HG03521 (cell line): ENCODE measurements around the gene FKBP9.
"Not testable (repeated sequence)": the region's sequence is repeated elsewhere in the genome, so short reads cannot be mapped to it uniquely, and the experiment has no call there.

Source experiments
- ATAC-seq: cut with Tn5 transposase; IDR thresholded peaks from one replicate; pipeline ENCODE4 v1.9.1; 2021; ENCODE audit warnings: mild to moderate bottlenecking, moderate library complexity; ENCODE audit not compliant: unreplicated experiment

Gene FKBP9

GRCh38 chr7:33003111-33003510, 45.9 kb downstream of the FKBP9 start:
- ATAC-seq: not testable (repeated sequence)

DNA sequence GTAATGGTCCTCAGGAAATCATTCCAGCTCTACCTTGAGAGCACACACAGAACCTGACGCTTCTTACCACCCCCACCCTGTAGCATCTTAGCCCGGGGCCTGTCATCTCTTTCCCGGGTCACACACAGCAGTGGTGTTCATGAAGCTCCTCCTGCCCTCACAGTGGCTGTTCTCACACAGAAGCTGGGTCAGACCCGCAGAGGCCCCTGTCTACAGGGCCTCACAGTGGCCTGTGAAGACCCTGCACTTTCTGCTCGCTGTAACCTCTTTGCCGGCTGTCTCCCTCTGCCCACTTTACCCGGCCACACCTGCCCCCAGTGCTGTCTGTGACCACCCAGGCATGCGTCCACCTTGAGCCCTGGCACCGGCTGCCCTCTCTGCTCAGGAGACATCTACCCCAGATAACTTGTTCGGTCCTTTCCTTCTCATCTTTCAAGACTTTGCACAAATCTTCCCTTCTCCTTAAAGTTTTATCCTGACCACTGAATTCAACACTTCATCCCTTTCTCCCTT, 46.9 kb downstream of the FKBP9 start:
- ATAC-seq: not testable (repeated sequence)

GRCh38 chr7:33005193-33005592, 48.0 kb downstream of the FKBP9 start:
- not testable (repeated sequence) for ATAC-seq

DNA sequence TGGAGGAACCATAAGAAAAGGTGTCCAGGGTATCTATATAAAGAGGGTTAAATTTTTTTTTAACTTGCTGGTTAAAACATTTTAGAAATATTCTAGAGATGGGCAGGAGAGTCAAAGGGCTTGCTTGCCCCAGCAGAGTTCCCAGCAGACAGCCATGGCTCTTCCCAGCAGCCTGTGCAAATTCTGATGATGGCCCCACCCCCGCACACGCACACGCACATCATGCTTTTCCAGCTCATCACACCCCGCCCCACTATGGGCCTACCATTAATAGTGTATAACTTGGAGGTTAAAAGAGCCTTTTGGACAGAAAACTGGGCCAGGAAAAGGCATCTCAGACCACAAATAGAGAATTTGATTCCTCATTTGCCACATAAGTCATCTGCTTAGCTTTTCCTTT, 48.5 kb downstream of the FKBP9 start:
- ATAC-seq: not testable (repeated sequence)

GRCh38 chr7:33009734-33010133, 52.5 kb downstream of the FKBP9 start:
- ATAC-seq: no peak

GRCh38 chr7:33012364-33012763, 55.1 kb downstream of the FKBP9 start:
- no peak for ATAC-seq

GRCh38 chr7:33024189-33024757, 67.0 kb downstream of the FKBP9 start:
- ATAC-seq: no peak

- ATAC-seq: no peak
These were observed 78.5 kb downstream of the FKBP9 start for GRCh38 chr7:33035776-33036175.

- ATAC-seq: no peak
These were observed 81.4 kb downstream of the FKBP9 start for GRCh38 chr7:33038639-33039038.

GRCh38 chr7:33039257-33039902, 82.1 kb downstream of the FKBP9 start:
- peak; percentile 36 for ATAC-seq

GRCh38 chr7:33039903-33040292, 82.7 kb downstream of the FKBP9 start:
- ATAC-seq: no peak

DNA sequence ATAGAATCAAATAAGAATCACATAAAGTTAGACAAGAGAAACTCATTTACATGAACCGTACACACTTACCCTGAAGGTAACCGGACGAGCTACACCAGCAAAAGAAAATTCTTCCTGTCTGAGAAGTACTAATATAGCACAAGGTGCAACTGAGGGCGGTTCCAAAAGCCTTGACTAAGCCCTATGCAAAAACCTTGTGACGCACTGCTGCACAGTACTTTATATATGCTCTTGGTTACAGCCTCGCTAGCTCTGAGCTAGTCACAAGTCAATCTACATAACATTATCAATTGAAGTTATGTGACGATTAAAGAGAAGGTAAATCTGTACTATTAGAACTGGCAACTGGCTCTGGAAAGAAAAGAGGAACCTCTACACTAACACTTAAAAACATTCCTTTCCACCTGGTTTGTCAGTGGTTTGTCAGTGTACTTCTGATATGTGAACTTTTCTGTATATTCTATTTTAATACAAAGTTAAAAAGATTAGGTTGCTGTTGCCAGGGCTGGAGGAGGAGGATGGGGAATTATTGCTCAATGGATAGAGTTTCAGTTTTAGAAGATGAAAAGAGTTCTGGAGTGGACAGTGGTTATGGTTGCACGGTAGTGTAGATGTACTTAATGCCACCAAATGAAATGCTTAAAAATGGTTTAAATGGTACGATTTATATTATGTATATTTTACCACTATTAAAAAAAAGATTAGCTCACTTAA, 83.7 kb downstream of the FKBP9 start:
- peak; percentile 90 for ATAC-seq

DNA sequence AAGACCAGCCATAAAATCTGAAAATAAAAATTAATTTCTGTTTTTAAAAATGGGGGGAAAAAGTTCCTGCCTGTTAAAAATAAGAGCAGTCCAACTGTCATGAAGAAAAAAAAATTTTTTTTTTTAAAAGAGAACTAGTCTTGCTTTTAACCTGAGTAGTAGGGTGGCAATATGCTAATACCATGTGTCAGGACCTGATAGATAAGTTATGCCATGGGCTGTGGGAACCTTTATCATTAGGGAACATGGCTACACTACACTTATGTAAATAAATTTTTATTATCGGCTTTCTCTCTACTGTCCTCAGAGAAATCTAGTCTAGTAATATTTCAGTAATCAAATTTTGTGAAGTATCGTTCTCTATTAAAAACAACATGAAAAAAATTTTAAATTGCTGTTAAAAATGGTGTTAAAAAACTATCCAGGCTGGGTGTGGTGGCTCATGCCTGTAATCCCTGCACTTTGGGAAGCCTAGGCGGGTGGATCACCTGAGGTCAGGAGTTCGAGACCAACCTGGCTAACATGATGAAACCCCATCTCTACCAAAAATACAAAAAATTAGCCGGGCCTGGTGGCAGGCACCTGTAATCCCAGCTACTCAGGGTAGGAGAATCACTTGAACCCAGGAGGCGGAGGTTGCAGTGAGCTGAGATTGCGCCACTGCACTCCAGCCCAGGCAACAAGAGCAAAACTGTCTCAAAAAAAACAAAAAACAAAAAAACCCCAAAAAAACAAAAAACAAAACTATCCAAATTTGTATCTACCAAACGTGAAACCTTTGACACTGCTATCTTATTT, 84.6 kb downstream of the FKBP9 start:
- ATAC-seq: no peak

GRCh38 chr7:33043501-33044400, 86.5 kb downstream of the FKBP9 start:
- no peak for ATAC-seq

DNA sequence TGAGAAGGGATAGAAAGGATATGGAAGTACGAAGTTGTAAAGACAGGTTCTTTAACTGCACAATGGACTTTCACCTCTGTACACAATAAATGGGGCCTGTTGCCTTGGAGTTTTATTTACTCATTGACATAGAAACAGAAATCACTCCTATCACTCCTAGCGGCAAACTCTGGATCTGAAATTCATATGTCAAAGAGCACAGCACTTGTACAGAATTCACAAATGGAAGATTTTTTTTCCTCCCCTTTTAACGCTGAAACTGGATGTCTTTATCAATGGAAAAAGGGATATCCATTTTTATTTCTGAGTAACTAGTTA, 87.1 kb downstream of the FKBP9 start:
- ATAC-seq: no peak

GRCh38 chr7:33044986-33045385, 87.7 kb downstream of the FKBP9 start:
- ATAC-seq: no peak

DNA sequence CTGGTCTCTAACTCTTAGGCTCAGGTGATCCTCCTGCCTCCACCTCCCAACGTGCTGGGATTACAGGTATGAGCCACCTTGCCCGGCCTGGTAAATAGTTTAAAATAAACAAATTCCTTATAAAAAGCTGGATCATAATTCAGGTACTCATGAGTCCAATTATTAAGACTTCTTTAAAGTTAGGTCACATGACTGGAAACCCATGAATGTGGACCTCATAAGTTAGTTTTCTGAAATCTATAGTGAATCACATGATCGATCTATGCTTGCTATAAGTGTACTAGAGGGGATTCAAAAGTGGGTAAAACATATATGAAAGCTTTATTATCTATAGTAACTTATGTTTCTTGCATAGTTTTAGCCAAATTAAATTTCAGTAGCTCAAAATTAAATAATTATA, 91.0 kb downstream of the FKBP9 start:
- ATAC-seq: no peak

DNA sequence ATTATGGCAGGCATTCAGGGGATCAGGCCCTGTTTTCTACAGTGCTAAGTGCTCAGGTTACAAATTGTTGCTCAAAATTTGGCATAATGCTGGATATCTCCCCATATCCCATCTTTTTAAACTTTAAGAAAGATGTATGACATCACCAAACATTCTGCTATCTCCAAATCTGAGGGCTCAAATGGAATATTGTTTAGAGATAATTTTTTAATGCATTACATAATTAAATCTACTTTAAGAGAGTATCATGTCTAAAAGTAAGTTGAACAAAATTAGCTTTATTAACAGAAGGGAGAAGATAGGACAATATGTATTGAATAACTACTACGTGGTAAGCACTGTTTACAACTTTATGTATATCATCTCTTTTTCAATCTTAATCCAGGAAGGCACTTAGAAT, 91.5 kb downstream of the FKBP9 start:
- ATAC-seq: no peak

GRCh38 chr7:33050535-33051318, 93.5 kb downstream of the FKBP9 start:
- ATAC-seq: peak; percentile 59

- ATAC-seq: no peak
These were observed 96.5 kb downstream of the FKBP9 start for GRCh38 chr7:33053721-33054120.
